ENCODE data around the gene ZNF189.

Gene ZNF189

DNA sequence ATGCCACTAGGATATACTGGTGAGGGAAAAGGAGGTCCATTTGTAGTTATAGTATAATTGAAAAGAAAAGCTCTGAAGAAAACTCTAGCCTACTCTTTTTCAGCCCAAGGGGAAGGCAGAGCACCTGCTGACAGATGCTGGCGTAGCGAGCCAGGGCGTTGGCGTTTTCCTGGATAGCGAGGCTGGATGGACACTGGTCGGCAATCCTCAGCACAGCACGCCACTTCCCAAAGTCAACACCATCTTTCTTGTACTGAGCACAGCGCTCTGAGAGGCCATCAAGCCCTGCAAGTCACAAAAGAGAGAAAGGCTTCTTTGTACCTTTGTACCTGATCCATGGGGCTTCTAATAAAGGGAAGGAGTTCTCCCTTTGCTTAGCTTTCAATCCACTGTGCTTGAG, 28.7 kb downstream of the ZNF189 start:
- in situ Hi-C loops (cut with MboI; ENCODE audit: low pct_unique_long_range_greater_than_20kb, low sequenced_read_pairs, unreplicated experiment) = no loop called here
- no peak for DNase-seq (ENCODE audit: low spot score)
- TF ChIP-seq, protein P1, sequence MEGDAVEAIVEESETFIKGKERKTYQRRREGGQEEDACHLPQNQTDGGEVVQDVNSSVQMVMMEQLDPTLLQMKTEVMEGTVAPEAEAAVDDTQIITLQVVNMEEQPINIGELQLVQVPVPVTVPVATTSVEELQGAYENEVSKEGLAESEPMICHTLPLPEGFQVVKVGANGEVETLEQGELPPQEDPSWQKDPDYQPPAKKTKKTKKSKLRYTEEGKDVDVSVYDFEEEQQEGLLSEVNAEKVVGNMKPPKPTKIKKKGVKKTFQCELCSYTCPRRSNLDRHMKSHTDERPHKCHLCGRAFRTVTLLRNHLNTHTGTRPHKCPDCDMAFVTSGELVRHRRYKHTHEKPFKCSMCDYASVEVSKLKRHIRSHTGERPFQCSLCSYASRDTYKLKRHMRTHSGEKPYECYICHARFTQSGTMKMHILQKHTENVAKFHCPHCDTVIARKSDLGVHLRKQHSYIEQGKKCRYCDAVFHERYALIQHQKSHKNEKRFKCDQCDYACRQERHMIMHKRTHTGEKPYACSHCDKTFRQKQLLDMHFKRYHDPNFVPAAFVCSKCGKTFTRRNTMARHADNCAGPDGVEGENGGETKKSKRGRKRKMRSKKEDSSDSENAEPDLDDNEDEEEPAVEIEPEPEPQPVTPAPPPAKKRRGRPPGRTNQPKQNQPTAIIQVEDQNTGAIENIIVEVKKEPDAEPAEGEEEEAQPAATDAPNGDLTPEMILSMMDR (IDR thresholded peaks at IDR 0.05; ENCODE audit: extremely low read depth, insufficient read depth, missing control alignments) = no peak

DNA sequence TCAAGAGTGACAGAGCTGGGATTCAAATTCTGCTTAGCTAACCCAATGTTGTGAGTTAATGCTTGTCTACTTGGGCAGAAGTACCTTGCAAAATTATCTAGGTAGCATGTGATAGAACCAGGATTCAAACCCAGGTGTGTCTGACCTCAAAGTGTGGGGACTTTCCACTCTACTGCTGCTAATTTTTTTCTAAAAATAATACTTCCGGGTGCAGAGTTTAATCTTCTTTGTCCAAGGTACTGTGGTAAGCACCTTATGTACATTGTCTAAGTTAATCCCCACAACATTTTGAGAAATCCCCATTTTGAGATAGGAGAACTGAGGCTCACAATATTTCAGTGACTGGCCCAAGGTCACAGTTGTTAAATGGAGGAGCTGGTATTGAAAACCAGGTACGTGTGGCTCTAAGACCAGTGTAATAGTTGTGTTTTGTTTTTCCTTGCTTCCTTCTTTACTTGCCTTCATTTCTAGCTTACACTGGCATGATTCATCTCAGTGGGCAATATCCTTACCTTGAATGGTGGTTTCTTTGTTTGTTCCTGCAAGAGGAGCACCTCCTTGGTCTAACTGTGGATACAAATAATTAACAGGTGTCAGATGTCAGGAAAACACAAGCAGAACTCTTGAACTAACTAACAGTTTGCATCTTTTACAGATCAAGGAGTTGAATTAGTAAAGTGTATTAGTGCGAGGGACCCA, 29.5 kb downstream of the ZNF189 start:
- in situ Hi-C loops (cut with MboI; ENCODE audit: low pct_unique_long_range_greater_than_20kb, low sequenced_read_pairs, unreplicated experiment) = no loop called here
- TF ChIP-seq, protein P1 (IDR thresholded peaks at IDR 0.05; ENCODE audit: extremely low read depth, insufficient read depth, missing control alignments) = no peak
- no peak for DNase-seq (ENCODE audit: low spot score)

DNA sequence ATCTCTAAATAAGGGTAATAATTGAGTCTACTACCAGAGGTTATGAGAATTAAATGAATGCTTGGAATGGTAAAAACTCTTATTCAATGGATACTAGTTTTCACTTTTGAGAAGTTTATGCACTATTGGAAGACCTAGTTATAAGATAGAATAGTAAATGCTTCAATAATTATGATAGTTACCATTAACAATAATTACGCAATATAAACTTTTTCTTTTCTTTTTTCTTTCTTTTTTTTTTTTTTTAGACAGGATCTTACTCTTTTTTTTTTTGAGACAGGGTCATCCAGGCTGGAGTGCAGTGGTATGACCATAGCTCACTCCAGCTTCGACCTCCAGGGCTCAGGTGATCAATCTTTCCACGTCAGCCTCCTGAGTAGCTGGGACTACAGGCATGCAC, 30.3 kb downstream of the ZNF189 start:
- in situ Hi-C loops (cut with MboI; ENCODE audit: low pct_unique_long_range_greater_than_20kb, low sequenced_read_pairs, unreplicated experiment) = no loop called here
- DNase-seq (ENCODE audit: low spot score) = no peak
- TF ChIP-seq, protein P1 (IDR thresholded peaks at IDR 0.05; ENCODE audit: extremely low read depth, insufficient read depth, missing control alignments) = no peak

DNA sequence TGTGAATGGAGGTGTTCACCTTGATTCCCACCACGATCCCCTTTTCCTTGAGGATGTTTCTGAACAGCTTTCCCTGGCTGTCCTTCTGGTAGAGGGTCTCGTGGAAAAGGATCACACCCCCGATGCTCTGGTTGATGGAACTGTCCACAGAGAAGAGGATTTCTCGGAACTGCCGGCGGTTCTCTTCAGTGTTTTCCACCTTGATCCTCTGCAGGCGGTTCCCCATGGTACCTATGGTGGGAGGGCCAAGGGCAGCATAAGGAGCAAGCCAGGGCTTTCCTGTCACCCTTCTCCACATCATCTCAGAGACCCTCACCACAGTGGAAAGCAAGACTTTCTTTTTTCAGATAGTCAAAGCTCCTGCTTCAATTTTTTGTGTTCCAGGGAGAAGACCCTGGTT, 31.1 kb downstream of the ZNF189 start:
- DNase-seq (ENCODE audit: low spot score) = no peak
- in situ Hi-C loops (cut with MboI; ENCODE audit: low pct_unique_long_range_greater_than_20kb, low sequenced_read_pairs, unreplicated experiment) = no loop called here
- TF ChIP-seq, protein P1 (IDR thresholded peaks at IDR 0.05; ENCODE audit: extremely low read depth, insufficient read depth, missing control alignments) = no peak

DNA sequence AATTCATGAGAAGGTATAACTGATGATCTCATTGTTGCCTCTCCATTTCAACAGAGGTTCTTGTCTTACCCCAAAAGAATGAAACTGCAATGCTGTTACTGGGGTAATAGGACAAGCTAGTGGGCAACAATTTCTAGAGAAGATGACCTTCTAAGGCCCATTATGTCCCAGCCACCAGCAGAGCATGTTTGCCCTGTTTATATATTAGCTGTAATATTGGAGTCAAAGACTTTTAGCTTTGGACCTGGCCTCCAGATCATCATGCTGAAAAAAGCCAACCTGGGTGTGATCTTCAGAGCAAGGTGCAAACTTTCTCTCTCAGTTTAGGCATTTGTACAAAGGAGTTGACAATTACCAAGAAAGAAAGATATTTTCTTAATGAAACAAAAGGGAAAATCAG, 33.5 kb downstream of the ZNF189 start:
- in situ Hi-C loops (cut with MboI; ENCODE audit: low pct_unique_long_range_greater_than_20kb, low sequenced_read_pairs, unreplicated experiment) = no loop called here
- TF ChIP-seq, protein P1 (IDR thresholded peaks at IDR 0.05; ENCODE audit: extremely low read depth, insufficient read depth, missing control alignments) = no peak
- DNase-seq (ENCODE audit: low spot score) = no peak

DNA sequence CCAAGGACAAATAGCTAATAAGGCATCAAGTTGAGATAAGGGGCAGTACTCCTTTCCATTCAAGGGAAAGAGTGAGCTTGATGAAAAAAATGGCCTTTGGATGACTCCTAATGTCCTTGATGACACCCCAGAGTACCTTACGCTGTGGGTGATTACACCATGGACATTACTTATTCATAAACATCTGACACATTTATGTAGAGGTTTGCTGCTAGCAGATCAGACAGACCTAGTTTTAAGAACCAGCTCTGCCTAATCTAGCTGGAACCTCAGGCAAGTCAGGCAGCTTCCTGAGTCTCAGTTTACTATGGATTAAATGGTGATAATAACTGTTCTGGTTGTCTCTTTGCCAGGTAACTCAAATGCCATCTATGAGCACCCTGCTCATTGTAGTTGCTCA, 34.1 kb downstream of the ZNF189 start:
- in situ Hi-C loops (cut with MboI; ENCODE audit: low pct_unique_long_range_greater_than_20kb, low sequenced_read_pairs, unreplicated experiment) = no loop called here

More for the DNA sequence above, 34.1 kb downstream of the ZNF189 start:
- TF ChIP-seq, protein P1 (IDR thresholded peaks at IDR 0.05; ENCODE audit: extremely low read depth, insufficient read depth, missing control alignments) = no peak
- DNase-seq (ENCODE audit: low spot score) = no peak

Data from GM13977 (cell line).